HG02981 (cell line): ENCODE results near the gene MRPL18.
A peak's percentile ranks its signal among the peaks of the same experiment; 100 is the strongest.
"Not testable (repeated sequence)": the region's sequence is repeated elsewhere in the genome, so short reads cannot be mapped to it uniquely, and the experiment has no call there.

Experiments
- ATAC-seq: cut with Tn5 transposase; IDR thresholded peaks from one replicate; pipeline ENCODE4 v1.9.1; 2021; ENCODE audit warnings: mild to moderate bottlenecking, moderate library complexity; ENCODE audit not compliant: unreplicated experiment

The MRPL18 gene

GRCh38 chr6:159815410-159815809 is 25.1 kb downstream of the MRPL18 start:
- no peak for ATAC-seq

- not testable (repeated sequence) for ATAC-seq
Observed at GRCh38 chr6:159816775-159817174, 26.5 kb downstream of the MRPL18 start.

GRCh38 chr6:159817951-159818739 is 27.9 kb downstream of the MRPL18 start:
- no peak for ATAC-seq

GRCh38 chr6:159819098-159819497 is 28.8 kb downstream of the MRPL18 start:
- ATAC-seq: no peak

- ATAC-seq: no peak
Observed at GRCh38 chr6:159819932-159820640, 29.8 kb downstream of the MRPL18 start.

- no peak for ATAC-seq
Observed at GRCh38 chr6:159821122-159821521, 30.9 kb downstream of the MRPL18 start.

GRCh38 chr6:159821726-159822125 is 31.5 kb downstream of the MRPL18 start:
- ATAC-seq: no peak

- no peak for ATAC-seq
Observed at GRCh38 chr6:159823953-159824352, 33.7 kb downstream of the MRPL18 start.

- not testable (repeated sequence) for ATAC-seq
Observed at GRCh38 chr6:159824690-159825089, 34.4 kb downstream of the MRPL18 start.

GRCh38 chr6:159826004-159826403 is 35.7 kb downstream of the MRPL18 start:
- ATAC-seq: no peak

- ATAC-seq: no peak
Observed at GRCh38 chr6:159826968-159827647, 36.8 kb downstream of the MRPL18 start.

- no peak for ATAC-seq
Observed at GRCh38 chr6:159828074-159828473, 37.8 kb downstream of the MRPL18 start.

- ATAC-seq: peak; percentile 68
Observed at GRCh38 chr6:159829526-159829925, 39.3 kb downstream of the MRPL18 start.

GRCh38 chr6:159830501-159831372 is 40.5 kb downstream of the MRPL18 start:
- ATAC-seq: no peak

GRCh38 chr6:159831373-159831679 is 41.1 kb downstream of the MRPL18 start:
- ATAC-seq: no peak

GRCh38 chr6:159832946-159833345 is 42.7 kb downstream of the MRPL18 start:
- no peak for ATAC-seq

GRCh38 chr6:159833556-159833955 is 43.3 kb downstream of the MRPL18 start:
- no peak for ATAC-seq

GRCh38 chr6:159833997-159834603 is 43.8 kb downstream of the MRPL18 start:
- ATAC-seq: no peak

- ATAC-seq: no peak
Observed at GRCh38 chr6:159836718-159837490, 46.6 kb downstream of the MRPL18 start.

GRCh38 chr6:159837511-159837910 is 47.2 kb downstream of the MRPL18 start:
- no peak for ATAC-seq
